RWPE1 (cell line): ENCODE results near the gene DCDC2.
"Not testable (repeated sequence)": the region's sequence is repeated elsewhere in the genome, so short reads cannot be mapped to it uniquely, and the experiment has no call there.

Experiments used
- CTCF ChIA-PET: fragments of 350-600 bp; sonication (Branson Sonifier 250); formaldehyde crosslinking; extraction: SDS; loops from one replicate; lab custom pipeline; 2021; lab: Yijun Ruan, JAX
- POLR2A ChIA-PET: fragments of 400-600 bp; formaldehyde crosslinking; extraction: SDS; loops from one replicate; lab custom pipeline; 2020; ENCODE audit warnings: antibody characterized with exemption; ENCODE audit not compliant: low non-redundant PET; lab: Yijun Ruan, JAX
- DNase-seq: peaks from one replicate; pipeline ENCODE4 v3.0.0; 2012; ENCODE audit warnings: low spot score
- H3K27ac ChIP-seq: fragments of 450-650 bp; 2 replicates; pipeline ENCODE4 v1.5.1; 2017
- TF ChIP-seq, protein P1 (sequence below): fragments of 450-650 bp; conservative IDR thresholded peaks from 2 replicates; pipeline ENCODE4 v1.5.1; 2017; ENCODE audit warnings: low read depth, mild to moderate bottlenecking

DCDC2 gene

DNA sequence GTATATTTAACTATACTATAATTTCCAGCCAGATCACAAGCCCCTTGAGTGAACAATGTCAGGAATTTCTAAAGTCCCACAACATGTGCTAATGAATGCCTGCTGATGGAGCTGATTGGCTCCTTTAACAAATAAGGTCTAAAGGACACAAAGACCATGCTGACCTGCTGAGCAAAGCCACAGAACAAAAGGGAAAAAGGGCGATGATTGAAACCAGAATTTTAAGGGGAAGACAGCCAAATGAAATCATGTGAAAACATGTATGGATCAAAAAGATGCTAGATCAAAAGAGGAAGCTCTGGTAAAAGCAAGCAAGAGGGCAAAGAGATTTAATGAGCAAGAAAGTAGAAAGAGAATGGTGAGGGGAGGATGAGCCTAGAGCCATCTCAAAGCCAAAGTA lies 105.6 kb downstream of the DCDC2 start:
- DNase-seq, result no peak
- POLR2A ChIA-PET, result no interaction called here
- TF ChIP-seq, protein P1, sequence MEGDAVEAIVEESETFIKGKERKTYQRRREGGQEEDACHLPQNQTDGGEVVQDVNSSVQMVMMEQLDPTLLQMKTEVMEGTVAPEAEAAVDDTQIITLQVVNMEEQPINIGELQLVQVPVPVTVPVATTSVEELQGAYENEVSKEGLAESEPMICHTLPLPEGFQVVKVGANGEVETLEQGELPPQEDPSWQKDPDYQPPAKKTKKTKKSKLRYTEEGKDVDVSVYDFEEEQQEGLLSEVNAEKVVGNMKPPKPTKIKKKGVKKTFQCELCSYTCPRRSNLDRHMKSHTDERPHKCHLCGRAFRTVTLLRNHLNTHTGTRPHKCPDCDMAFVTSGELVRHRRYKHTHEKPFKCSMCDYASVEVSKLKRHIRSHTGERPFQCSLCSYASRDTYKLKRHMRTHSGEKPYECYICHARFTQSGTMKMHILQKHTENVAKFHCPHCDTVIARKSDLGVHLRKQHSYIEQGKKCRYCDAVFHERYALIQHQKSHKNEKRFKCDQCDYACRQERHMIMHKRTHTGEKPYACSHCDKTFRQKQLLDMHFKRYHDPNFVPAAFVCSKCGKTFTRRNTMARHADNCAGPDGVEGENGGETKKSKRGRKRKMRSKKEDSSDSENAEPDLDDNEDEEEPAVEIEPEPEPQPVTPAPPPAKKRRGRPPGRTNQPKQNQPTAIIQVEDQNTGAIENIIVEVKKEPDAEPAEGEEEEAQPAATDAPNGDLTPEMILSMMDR, result no peak
- no peak overlapping the region for H3K27ac ChIP-seq
- CTCF ChIA-PET, result no interaction called here

DNA sequence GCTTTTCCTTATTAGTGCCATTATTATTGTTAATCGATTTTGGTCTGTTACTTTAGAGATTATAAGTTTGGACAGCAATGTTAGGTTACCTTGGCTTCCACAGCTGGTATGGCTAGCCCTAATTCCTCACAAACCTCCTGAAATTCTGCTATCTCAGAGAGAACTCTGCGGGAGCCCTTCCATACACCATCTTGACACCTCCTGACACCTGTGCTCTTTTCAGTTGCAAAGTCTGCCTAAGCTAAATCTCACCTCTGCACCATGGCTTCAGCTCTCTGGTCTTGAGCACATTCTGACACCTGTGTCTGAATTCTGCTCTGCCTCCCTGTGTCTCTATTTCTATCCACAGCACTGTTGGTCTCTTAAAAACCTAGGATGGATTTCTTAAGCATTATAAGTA lies 106.5 kb downstream of the DCDC2 start:
- H3K27ac ChIP-seq, result no peak overlapping the region
- TF ChIP-seq, protein P1, result no peak
- ChIA-PET CTCF (interaction anchor here (0.6 kb wide), 1 partner anchor 129 kb away, joined by 4 read pairs; no protein-coding TSS in a partner anchor), POLR2A (no interaction called here)
- no peak for DNase-seq

DNA sequence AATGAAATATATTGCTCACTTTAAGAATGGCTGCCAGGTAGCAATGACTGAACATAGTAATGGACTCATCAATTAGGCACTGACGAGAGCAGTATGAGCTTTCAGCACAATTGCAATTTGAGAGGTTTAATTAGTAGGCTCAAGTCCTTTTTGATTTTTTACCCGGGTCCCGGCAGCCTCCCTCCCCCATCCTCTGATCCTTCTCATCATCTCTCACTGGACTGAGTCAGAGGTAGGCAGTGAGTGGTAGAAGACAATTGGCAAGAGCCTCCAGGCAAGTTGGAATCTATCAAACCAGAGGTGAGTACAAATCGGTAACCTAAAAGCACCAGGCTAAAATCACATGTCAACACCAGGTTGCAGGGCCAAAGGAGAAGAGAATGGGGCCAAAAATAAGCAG lies 107.9 kb downstream of the DCDC2 start:
- TF ChIP-seq, protein P1, result no peak
- ChIA-PET CTCF (no interaction called here), POLR2A (no interaction called here)
- H3K27ac ChIP-seq, result no peak overlapping the region
- no peak for DNase-seq

DNA sequence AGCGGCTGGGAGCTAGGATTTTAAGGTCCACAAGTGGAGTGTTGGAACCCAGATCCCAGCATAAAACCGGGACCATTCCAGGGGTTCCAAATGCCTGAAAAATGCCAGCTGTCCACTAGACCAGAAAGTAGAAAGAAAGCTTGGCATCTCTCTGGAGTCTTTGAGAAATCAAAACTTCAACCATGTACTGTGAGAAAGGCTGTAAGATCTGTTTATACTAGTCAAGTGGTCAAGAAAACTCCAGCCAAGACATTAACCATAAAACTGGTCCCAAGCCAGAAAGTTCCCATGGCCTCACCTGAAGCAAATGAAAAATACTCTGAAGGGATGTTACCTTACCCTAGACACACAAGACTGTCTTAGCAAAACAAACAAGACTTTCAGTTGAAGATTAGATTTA lies 112.6 kb downstream of the DCDC2 start:
- TF ChIP-seq, protein P1, result no peak
- POLR2A ChIA-PET, result no interaction called here
- H3K27ac ChIP-seq, result no peak overlapping the region
- DNase-seq, result no peak
- CTCF ChIA-PET, result no interaction called here

DNA sequence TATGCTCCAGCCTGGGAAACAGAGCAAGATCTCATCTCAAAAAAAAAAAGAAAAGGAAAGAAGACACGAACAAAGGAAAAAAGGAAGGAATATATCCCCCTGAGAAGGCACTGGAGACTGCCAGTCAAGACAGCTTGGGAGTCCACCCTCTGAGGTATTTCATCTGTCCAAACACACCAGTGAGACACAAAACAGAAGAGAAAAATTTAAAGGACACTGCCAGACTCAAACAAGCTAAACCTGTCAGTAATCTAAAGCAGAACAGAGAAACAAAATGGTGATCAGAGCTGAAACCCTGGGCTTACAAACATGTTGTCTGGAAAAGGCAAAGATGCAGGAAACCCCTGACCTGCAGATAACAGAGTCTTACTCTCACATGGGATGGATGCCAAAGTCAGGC lies 114.9 kb downstream of the DCDC2 start:
- ChIA-PET CTCF (no interaction called here), POLR2A (no interaction called here)
- TF ChIP-seq, protein P1, result no peak
- no peak overlapping the region for H3K27ac ChIP-seq
- no peak for DNase-seq

DNA sequence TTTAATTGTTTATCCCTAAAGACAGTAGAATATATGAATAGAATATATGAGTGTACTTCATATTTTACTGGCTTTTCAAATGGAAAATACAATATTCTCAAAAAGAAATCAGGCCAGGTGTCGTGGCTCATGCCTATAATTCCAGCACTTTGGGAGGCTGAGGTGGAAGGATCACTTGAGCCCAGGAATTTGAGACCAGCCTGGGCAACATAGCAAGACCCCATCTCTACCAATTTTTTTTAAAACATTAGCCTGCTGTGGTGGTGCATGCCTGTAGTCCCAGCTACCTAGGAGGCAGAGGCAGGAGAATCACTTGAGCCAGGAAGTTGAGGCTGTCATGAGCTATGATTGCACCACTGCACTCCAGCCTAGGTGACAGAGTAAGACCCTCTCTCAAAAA lies 116.1 kb downstream of the DCDC2 start:
- POLR2A ChIA-PET, CTCF ChIA-PET, H3K27ac ChIP-seq, DNase-seq: not testable (repeated sequence)

DNA sequence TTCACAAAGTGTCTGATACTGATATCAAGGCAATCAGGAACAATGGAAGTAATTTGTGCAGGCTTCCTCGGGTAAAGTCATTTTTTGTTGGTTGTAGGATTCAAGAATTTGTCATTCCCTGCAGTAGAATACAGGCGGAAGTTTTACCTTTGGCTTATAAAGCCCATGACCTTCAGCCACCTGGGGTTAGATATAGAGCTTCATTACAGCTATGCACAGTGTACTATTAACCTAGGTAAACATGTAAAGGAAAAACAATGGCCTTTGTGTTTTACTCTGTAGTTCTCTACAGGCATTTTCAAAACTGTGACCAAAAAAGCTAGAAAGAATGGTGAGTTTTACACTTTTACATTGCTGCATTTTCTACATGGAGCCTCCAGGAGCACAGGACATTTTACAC lies 116.9 kb downstream of the DCDC2 start:
- no peak overlapping the region for H3K27ac ChIP-seq
- ChIA-PET POLR2A (no interaction called here), CTCF (no interaction called here)
- no peak for DNase-seq
- TF ChIP-seq, protein P1, result no peak
